Measurements from ENCODE around the gene ERVK3-1. TPM values are rescaled to one million over a fixed set of nuclear protein-coding genes. Genes with fewer than 3 reads are reported as not detected.
A peak's percentile ranks its signal among the peaks of the same experiment; 100 is the strongest.

Gene ERVK3-1
- total RNA-seq, 1 experiment from 2014 or later, result 68.4 TPM

DNA sequence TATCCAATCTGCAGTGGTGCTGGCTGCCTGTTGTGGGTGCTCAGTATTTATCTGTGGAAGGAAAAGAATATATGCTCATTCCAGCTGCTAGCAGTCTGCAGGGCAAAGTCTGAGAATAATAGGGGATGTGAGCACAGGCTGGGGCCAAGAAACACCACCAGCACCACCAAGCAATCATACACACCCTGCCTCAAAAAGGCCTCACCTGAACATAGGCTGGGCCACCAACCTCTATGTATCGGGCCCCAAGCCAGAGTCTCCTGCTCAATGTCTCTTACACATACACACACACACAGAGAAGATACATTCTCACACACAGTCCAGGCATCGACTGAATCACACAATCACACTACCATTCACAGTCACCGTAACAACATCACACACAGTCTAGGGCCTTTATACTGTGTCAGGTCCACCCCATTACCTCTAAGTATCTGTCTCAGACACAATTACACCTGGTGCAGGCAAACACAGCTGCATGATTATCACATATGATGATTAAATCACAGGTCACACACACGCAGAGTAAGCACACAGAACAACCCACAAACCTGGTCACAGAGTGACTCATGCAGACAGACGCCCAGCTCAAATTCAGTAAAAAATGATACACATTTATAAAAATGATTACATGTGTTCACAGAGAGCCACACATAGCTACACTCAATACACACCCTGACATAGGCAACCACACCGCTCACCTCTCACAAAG is 20.3 kb downstream of the ERVK3-1 start:
- intact Hi-C loops (cut with micrococcal nuclease; ENCODE audit: unreplicated experiment), result loop anchor here (1.0 kb wide), 1 partner anchor 142 kb away; the partner anchor contains the start of gene ZNF274
- peaks cover 9% of the 10 kb centered on the region for H3K4me1 Mint-ChIP-seq (ENCODE audit: low read depth, unreplicated experiment)
- TF ChIP-seq CTCF (IDR thresholded peaks at IDR 0.05; ENCODE audit: unreplicated experiment), result no peak
- TSS peak; percentile 20 for BruUV-seq (replicated peaks)
- H3K36me3 Mint-ChIP-seq (ENCODE audit: insufficient read depth, unreplicated experiment), result no peaks in the 10 kb centered on the region
- H3K27ac Mint-ChIP-seq (ENCODE audit: unreplicated experiment), result no peak overlapping the region
- no peak for DNase-seq
- H3K9me3 Mint-ChIP-seq (ENCODE audit: low read depth, unreplicated experiment), result peaks cover 3% of the 10 kb centered on the region
- H3K4me3 Mint-ChIP-seq (ENCODE audit: low read depth, unreplicated experiment), result no peak overlapping the region
- CTCF ChIA-PET, result no interaction called here
- H3K27me3 Mint-ChIP-seq (ENCODE audit: unreplicated experiment), result no peaks in the 10 kb centered on the region

GRCh38 chr19:58326501-58326913 is 21.3 kb downstream of the ERVK3-1 start:
- no TSS peak for BruUV-seq (replicated peaks)
- Mint-ChIP-seq H3K27ac (ENCODE audit: unreplicated experiment) (no peak overlapping the region), H3K9me3 (ENCODE audit: low read depth, unreplicated experiment) (peaks cover 3% of the 10 kb centered on the region), H3K4me3 (ENCODE audit: low read depth, unreplicated experiment) (no peak overlapping the region), H3K36me3 (ENCODE audit: insufficient read depth, unreplicated experiment) (no peaks in the 10 kb centered on the region), H3K27me3 (ENCODE audit: unreplicated experiment) (no peaks in the 10 kb centered on the region), H3K4me1 (ENCODE audit: low read depth, unreplicated experiment) (peaks cover 16% of the 10 kb centered on the region)
- DNase-seq, result no peak
- TF ChIP-seq CTCF (IDR thresholded peaks at IDR 0.05; ENCODE audit: unreplicated experiment), result no peak
- CTCF ChIA-PET, result interaction anchor here (0.8 to 1.4 kb wide), 3 partner anchors 9 to 193 kb away, joined by 5 read pairs; partner anchors contain the start of gene ZBTB45
- intact Hi-C loops (cut with micrococcal nuclease; ENCODE audit: unreplicated experiment), result loop anchor here (1.0 kb wide), 1 partner anchor 143 kb away; the partner anchor contains the start of gene ZNF274

GRCh38 chr19:58326914-58327726 is 21.9 kb downstream of the ERVK3-1 start, which contains the start of gene ZSCAN22:
ZSCAN22 (plus strand) TSS chr19:58326994; CDS start chr19:58334803, 7,809 bp downstream.
- Mint-ChIP-seq H3K4me1 (ENCODE audit: low read depth, unreplicated experiment) (peaks cover 16% of the 10 kb centered on the region), H3K9me3 (ENCODE audit: low read depth, unreplicated experiment) (peaks cover 3% of the 10 kb centered on the region), H3K27me3 (ENCODE audit: unreplicated experiment) (no peaks in the 10 kb centered on the region), H3K4me3 (ENCODE audit: low read depth, unreplicated experiment) (no peak within 1 kb of the TSS), H3K36me3 (ENCODE audit: insufficient read depth, unreplicated experiment) (no peaks in the 10 kb centered on the region), H3K27ac (ENCODE audit: unreplicated experiment) (no peak within 1 kb of the TSS)
- DNase-seq, result peak; percentile 97
- no TSS peak for BruUV-seq (replicated peaks)
- intact Hi-C loops (cut with micrococcal nuclease; ENCODE audit: unreplicated experiment), result loop anchor here (1.0 kb wide), 1 partner anchor 144 kb away; the partner anchor contains the start of gene ZNF274
- TF ChIP-seq CTCF (IDR thresholded peaks at IDR 0.05; ENCODE audit: unreplicated experiment), result no peak
- CTCF ChIA-PET, result interaction anchor here (0.8 to 1.4 kb wide), 3 partner anchors 9 to 193 kb away, joined by 5 read pairs; partner anchors contain the start of gene ZBTB45

- Mint-ChIP-seq H3K4me1 (ENCODE audit: low read depth, unreplicated experiment) (peaks cover 16% of the 10 kb centered on the region), H3K4me3 (ENCODE audit: low read depth, unreplicated experiment) (no peak overlapping the region), H3K36me3 (ENCODE audit: insufficient read depth, unreplicated experiment) (no peaks in the 10 kb centered on the region), H3K9me3 (ENCODE audit: low read depth, unreplicated experiment) (no peaks in the 10 kb centered on the region), H3K27ac (ENCODE audit: unreplicated experiment) (no peak overlapping the region), H3K27me3 (ENCODE audit: unreplicated experiment) (no peaks in the 10 kb centered on the region)
- no TSS peak for BruUV-seq (replicated peaks)
- intact Hi-C loops (cut with micrococcal nuclease; ENCODE audit: unreplicated experiment), result no loop called here
- CTCF ChIA-PET, result no interaction called here
- no peak for TF ChIP-seq CTCF (IDR thresholded peaks at IDR 0.05; ENCODE audit: unreplicated experiment)
- DNase-seq, result peak; percentile 30
These were observed 23.8 kb downstream of the ERVK3-1 start for GRCh38 chr19:58328999-58329398.

All from Calu3 (cell line).